NCI-H1436 (cell line): Measurements from ENCODE around the gene DTNA.

ENCODE experiments used
- DNase-seq: peaks from one replicate; lab custom pipeline; 2025; lab: John Stamatoyannopoulos, UW

Gene DTNA

DNA sequence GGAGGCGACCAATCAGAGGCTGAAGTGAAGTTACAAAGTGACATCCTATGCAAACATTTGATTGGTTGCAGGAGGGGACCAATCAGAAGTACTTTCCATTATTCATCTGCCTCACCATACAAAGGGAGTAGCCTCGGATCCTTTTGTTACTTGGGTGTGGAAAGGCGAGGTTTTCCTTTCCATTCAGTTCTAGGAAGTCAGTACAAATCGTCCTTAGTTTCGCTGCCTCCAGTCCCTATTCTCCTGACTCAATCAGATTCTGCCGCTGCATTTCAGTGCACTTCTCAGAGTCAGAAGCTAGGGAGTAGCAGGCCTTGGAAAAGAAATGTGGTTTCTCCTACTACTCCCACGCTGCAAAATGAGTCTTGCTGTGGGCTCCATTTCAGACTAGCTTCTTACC, 149.4 kb downstream of the DTNA start:
- DNase-seq: no peak

DNA sequence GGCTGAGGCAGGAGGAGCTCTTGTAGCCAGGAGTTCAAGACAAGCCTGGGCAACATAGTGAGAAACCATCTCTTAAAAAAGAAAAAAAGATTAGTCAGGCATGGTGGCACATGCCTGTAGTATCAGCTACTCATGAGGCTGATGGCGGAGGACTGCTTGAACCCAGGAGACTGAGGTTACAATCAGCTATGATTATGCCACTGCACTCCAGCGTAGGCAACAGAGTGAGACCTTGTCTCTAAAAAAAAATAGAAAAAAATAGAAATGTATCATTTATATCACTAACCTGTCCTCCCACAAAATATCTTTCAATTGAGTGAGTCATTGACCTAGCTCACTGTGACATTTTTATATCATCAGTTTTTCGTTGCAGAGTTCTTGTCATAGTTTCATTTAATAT, 152.5 kb downstream of the DTNA start:
- no peak for DNase-seq

DNA sequence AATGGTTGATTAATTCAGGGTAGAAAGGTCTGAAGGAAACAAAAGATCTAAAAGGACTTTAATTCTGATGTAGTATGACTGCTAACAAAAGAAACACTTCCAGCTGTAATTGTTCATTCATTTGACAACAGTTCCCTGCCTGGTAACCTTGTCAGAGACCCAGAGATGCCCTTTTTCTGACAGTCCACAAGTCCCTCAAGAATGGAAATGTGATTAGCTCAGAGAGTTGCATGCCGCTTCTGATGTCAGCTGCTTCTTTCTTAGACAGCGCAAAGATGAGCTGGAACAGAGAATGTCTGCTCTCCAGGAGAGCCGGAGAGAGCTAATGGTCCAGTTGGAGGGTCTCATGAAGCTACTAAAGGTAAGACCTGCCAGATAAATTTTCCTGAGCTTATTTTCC, 153.6 kb downstream of the DTNA start:
- DNase-seq: no peak

DNA sequence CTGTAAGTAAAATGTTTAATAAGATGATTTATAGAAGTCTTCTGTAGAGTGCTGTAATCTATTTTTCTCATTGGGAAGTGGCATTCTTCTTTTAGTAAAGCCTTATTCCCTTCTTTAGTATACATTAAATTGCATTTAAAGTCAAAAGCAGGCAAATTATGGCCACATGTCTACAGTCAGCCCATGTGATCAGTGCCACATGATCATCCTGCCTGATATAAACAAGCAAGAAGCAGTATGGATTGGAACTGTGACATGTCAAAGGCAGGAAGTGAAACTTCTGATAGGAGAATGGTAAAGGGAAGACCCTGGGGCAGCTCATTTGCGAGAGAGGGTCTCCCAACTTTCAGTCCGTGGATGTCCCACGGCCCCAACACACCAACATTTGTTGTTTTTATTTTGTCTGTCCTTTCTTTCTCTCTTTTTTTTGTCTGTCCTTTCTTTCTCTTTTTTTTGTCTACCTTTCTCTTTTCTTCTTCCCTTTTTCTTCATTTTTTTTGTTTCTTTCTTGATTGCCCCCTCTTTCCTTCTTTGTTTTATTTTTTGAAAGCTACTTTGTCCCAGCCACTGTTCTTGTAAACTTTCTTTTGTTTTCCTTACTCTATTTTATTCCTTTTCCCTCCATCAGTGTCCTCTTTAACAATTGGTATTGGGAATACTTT, 154.9 kb downstream of the DTNA start:
- no peak for DNase-seq

DNA sequence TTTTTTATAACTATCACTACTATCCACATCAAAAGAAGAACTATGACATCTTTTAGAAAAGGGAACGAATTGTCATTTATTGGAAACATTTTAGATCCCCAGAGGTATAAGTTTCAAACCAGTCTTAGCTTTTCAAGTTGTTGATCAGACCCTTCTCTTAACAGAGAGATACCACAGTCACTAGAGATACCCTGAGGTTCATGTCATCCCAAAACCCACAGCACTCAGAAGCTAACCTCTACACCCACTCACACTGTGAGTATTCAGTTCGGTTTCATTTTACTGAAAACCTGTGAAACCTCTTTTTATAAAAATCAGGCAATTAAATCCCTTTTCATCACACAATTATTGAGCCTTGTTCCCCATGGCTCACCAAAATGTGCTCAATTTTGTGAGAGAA, 156.2 kb downstream of the DTNA start:
- no peak for DNase-seq

DNA sequence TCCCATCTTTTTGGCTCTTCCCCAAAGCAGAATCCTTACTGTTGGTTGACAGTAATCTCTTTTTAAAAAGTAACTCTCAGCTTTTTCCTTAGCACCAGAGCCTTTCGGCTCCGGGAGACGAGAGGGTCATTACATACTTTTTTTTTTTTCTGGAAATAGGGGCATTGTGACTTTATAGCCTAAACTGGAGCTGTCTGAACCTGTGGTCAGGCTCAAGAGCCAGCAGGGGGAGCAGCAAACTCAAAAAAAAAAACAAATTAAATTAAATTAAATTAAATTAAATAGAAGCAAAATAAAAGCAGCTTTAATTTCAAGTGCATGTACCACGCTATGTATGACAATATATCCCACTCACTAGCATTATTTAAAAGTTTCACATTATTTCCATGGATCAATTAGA, 156.6 kb downstream of the DTNA start:
- no peak for DNase-seq

DNA sequence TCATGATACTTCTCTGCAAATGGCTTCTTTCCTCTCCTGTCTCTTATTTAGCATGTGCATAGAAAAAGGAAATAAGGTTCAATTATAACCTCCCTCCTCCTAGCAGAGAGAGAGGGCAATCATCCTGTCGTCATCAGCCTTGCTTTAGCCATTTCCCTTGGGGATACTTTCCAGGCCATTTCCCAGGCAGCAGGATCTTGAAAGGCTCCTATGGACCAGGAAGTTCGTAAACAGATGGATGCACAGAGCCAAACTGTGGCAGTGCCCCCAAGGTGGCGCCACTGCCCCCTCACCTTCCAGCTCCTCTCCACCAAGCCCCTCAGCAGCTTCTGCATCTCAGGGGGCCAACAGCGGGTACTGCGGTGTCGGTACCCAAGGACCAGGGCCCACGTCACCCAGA, 157.4 kb downstream of the DTNA start:
- peak; percentile 48 for DNase-seq

DNA sequence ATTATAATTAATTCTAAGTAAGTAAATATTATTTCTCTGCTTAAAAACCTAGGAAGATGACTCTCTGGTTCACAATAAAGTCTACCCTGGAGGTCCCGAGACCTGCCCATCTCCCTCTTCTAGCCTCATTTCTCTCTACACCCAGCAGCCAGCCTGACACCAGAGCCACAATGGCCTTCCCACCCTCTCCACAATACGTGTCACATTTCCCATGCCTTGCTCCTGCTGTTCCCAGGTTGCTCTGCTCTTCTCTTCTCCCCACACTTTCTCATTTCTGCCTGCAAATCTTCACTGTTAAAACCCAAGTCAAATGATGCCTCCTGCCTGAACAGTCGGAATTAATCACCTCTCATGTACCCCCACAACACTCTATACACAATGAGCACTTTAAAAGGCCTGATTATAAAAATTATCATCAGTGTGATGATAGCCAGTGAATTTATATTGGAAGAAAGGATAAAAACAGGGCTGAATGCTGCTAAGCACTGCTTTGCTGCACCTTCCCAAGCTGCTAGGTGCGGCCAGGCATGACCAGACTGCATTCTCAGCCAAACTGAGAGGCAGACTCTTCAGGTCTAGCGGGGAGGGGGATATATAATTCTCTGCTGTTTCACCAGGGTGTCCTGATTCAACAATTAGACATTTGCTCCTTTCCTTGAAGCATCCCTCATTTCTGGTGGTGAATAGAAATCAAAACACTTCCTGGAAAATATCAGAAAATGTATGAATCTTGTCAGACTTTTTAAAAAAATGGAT, 160.6 kb downstream of the DTNA start:
- DNase-seq: no peak

DNA sequence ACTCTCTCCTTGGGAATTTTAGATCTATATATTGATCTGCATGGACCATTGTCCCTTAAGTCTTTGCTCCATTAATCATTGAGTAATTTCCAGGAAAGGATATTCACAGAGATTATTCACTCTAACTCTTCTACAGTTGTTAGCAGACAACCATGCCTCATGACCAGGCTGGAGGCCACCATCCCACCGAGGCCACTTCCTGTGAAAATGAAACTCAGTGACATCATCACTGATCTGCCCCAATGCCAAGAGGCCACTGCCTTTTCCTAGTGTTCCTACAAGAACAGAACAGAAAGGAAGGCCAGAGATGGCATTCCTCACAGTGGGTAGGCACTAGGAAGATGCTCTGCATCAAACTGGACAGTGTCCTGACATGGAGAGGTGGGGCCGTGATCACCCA, 161.3 kb downstream of the DTNA start:
- no peak for DNase-seq

DNA sequence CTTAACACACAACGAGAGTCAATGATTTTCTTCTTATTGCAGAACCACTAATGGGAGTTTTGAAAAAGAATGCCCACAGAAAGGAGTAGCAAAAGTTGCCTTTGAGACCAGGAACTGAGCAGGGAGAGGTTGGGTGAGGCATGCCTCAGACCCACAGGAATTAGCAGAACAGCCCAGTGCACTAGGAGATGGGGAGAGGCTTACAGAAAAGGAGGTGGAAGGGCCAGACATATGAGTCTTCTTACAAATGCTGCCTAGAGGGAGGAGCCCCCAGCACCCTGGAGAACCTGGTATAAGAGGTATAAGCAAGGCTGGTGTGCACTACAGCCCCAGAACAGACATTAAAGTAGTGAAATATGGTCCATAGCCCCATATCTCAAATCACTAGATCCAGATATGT, 162.0 kb downstream of the DTNA start:
- DNase-seq: no peak

DNA sequence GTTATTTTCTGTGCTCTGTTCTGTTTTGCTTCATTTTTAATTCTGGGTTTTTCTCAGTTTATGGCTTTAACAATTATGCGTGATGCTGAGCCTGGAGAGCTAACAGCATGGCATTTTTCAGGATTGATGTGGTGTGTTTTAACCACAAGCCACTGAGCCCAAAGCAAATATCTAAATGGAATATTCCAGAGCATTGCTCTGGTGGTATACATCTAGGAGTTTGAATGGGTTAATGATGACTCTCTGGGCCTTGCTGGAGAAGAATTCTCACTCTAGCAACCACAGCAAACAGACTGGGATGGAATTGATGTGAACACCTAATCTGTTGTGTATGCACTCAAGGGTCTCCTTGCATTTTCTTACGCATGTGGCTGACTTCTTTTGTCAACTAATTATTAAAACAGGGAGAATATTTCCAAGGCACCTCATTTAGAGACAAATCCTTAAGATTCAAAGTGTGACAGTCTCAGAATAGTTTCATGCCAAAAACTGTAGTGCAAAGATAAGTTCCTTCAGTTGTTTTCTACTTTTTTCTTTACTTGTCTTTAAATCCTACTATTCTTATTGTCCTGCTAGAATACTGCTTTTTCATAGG, 164.0 kb downstream of the DTNA start:
- no peak for DNase-seq

DNA sequence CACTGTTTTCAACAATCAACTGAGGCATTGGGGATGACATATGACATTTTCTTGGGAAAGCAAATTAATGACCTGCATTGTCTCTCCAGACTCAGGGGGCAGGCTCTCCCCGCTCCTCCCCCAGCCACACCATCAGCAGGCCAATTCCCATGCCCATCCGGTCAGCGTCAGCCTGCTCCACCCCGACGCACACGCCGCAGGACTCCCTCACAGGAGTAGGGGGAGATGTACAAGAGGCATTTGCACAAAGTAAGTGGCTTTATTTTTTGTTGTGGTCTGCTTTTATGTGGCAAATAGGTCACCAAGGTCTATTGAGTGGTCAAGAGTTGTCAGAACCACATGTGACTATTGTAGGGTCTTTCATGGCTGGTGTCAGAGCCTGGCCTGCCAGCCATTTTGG, 165.1 kb downstream of the DTNA start:
- DNase-seq: no peak

DNA sequence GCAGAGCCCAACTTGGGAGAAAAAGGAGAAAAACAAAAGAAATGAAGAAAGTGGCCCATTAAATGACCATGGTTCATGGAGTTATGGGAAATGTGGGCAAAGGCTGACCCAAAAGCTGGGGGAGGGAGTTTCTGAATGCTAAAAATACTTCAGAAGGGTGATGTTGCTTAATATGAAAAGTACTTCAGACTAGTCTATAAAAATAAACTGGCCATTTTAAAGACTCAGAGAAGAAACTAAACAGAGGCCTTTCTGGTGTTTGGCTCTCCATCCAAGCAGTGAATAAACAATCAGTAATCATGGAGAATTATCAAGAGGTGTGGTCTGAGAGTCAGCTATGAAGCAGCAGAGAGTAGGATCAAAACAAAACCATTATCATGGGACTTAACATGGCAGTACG, 170.3 kb downstream of the DTNA start:
- no peak for DNase-seq

DNA sequence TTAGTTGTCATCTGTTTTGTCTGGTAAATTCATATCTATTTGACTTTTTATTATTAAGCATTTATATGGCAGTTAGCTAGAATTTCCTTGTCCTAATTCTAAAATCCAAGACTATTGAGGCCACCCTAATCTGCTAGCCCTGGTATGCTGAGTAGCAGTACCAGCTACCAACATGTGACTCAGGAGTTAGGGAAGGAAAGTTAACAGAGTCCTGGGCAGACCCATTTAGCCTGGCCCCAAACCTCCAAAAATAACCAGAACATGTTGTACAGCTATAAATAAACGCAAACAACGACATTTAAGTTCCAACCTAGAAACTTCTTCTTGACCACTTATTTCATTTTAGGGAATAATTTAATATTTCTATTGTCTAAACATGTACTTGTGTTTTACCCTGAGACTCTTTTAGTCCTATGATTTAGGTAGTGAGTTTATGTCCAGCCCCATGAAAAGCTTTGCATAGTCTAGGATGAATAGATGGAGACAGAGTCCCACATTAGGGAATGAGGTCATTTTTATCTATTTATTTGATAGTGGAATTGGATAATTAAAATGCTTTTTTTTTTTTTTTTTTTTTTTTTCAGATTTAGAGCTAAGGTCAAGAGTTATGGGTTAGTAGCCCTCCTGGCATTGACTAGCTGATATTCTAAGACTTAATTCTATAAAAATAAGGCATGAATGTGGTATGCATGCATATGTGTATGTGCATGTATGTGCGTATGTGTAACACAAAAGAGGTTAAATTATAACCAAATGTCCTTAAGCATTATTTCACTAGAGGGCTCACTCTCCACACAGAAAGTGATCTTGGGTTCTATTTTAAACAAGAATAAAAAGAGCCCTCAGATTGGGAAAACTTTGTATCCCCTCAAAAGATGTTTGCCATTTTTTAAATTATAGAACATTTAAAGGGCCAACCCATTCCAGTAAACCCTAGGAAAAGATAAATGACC, 171.1 kb downstream of the DTNA start:
- DNase-seq: no peak

DNA sequence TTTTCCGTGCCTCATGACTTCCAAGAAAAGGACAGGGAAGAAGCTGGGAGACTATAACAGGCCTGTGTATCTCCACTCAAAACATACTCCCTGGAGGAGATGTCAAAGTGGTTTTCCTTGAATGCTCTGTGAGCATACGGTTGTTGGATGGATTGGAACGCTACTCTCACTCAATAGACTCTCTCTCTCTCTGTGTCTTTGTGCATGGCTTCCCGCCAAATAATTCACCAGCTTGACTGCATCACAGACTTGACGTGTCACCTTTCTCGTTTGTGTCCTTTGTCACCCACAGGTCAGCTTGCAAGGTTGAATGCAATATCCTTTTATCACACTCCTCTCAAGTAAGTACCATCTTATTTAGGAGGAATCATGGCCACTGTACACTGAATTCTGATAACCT, 174.3 kb downstream of the DTNA start:
- no peak for DNase-seq

DNA sequence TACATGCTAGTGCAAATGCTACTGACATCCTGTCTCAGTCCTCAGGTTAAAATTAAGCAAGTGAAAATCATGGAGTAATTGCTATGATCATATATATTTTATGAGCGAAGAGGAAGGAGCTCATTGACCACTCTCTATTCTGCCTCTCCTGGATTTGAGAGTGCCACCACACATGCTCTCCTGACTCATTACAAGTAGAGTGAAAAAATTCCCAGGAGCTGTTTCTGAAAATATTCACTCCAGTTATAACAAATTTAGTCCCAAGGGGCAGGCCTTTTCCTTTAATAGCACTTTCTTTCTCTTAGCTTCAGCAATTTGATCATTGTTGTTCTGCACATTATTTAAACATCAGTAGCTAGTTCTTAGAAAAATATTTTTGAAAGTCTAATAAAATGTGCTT, 176.1 kb downstream of the DTNA start:
- DNase-seq: no peak

DNA sequence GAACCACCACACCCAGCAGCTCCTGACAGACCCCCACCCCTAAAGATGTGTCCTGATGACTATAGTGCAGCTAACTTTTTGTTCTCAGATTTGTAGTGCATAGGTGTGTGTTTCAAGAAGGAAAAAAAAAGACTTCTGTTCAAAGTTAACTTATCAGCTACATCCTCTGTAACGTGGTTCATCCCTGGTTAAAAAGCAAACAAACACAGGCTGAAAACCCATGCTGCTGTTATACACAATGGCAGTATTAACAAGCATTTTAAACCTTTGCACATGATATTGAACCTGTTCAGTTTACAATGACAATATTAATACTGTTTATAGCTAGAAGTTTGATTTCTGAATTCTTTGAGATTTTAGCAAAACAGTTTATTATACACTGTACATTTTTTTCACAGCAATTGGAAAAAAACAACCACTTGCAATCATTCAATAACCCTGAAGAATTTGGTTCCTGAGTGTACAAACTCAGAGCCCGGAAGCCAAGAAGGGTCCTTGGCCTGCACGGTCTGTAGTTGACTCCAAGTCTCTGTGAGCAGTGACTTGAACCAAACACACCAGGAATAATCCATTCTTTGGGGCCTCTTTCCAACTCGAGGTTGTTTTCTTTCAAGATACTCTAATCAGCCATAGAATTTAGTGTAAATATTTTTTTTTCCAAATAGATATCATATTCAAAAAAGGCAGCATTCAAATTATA, 177.9 kb downstream of the DTNA start:
- no peak for DNase-seq

DNA sequence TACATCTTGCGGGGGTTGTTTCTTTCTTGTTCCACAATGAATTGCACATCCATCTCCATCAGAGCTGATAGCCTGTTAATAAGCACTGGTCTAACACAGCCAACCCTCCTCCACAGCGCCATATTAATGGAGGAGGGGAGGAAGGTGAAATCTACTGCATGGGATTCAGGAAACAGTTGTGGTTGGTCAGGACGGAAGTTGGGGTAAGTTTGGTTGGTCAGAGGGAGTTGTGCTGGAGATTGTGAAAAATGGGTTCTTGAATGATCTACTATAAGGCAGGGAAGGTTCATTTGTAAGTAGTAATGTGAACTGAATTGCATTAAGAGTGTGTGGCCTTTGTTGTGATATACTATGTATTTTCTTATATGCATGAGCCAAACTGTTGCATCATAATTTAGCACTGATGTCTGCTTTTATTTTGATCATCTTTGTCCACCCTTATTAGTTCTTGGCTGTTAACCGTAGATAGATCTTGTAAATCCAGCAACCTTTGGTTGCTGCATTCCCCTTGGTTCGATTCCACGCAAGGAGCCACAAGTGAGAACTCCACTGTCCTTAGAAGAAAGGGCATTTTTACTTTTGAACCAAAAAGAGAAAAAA, 180.5 kb downstream of the DTNA start:
- DNase-seq: no peak

DNA sequence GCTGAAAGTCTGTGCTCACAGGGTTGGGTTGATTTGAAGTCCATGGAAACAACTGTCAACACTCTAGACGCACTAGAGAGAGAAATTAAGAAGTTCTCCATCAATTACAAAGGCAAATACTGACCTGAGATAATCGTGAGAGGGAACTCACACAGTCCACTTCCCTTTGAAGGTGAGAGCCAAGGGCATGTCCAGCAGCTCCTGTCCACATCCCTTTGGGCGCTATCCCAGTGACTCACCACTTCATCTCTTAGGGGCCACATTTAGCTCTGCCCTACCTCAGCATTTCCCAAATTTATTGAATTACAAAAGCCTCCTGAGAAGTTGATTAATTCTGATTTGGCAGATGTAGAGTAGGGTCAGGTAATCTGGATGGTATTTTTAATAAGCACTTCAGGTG, 182.3 kb downstream of the DTNA start:
- DNase-seq: no peak

DNA sequence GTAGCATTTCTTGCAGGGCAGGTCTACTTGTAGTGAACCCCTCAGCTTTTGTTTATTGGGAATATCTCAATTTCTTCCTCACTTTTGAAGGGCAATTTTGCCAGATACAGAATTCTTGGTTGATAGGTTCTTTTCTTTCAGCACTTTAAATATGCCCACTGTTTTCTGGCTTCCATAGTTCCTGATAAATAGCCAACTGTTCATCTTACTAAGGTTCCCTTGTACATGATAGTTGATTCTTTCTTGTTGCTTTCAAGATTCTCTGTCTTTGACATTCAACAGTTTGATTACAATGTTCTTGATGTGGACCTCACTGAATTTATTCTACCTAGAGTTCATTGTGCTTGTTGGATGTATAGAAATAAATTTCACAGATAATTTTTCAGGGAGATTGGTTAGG, 183.1 kb downstream of the DTNA start:
- no peak for DNase-seq

DNA sequence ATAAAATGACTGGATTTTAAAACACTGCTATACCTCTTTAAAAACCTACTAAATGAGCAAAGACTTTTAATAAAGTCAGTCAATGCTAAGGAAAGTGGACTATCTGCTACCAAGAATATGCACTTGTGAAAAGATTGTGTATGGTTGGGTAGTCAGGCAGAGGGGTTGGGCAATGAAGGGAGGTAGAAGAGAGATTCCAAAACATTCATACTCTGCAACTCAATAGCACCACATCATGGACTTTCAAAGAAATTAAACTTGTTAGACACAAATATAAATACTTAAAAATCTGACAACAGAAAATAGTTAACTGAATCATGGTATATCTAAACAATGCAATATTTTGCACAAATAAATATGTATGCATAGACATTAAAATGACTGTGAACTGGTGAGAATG, 191.2 kb downstream of the DTNA start:
- DNase-seq: no peak
